ENCODE measurements around the gene MTF1.
"Not testable (repeated sequence)": the region's sequence is repeated elsewhere in the genome, so short reads cannot be mapped to it uniquely, and the experiment has no call there.

The MTF1 gene

DNA sequence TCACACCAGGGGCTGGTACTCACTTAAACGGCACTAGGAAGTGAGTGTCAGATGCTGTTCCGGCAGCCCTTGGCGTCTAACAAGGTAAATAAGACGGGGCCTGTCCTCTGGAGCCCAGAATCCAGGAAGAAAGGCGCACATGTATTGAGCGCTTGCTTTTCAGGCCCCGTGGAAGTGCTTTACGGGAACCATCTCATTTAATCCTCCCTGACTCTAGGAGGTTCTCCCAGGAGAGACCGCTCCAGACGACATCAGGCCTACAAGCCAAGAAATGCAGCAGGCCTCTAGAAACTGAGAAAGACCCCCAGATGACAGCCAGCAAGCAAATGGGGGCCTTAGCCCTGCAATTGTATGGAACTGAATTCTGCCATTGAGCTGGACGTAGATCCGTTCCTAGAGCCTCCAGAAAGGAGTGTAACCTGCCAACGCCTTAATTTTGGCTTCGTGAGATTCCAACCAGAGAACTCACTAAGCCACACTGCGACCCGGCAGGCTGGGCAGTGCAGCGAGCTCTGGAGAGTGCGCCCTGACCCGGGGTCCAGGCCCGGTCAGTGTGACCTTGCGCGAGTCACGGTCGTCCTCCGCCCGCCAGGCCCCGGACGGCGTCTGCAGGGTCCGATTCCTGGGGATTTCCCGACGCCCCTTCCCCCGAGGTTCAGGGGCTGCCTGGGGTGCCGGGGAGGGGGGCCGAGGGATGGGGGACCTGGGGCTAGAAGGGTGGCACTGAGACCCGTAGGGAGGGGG is 66.3 kb downstream of the MTF1 start:
- DNase-seq (ENCODE audit: low spot score) = no peak

DNA sequence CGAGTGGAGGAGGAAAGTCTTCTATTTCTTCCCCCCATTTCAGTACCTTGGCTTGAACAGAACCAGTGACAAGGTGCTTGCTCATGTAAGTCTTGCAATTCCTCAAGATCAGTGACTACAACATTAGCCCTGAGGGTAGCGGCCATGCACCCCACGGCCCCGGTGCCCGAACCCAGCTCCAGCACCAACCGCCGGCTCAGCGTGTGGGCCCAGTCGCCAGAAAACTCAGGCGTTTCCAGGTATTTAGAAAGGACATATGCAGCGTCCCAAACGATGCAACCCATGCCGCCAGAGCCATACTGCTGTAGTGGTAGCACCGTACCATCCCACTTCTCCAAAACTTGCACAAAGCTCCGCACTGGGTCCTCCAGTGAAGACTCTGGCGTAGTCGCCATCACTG is 76.9 kb downstream of the MTF1 start:
- DNase-seq (ENCODE audit: low spot score) = no peak

DNA sequence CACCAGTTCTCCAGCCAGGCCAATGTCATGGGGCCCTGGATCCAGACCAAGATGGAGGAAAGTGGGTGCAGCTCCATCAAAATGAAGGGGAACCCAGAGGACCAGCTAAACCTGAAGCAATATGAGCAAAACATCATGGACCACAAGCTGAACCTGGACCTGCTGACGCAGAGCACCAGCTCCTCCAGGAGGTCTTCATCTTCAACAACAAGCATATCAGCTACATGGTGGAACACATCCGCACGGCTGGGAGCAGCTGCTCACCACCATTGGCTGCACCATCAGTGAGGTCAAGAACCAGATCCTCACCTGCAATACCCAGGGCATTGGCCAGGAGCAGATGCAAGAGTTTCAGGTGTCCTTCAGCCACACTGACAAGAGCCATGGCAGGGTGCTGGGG is 80.7 kb downstream of the MTF1 start:
- DNase-seq (ENCODE audit: low spot score) = no peak

DNA sequence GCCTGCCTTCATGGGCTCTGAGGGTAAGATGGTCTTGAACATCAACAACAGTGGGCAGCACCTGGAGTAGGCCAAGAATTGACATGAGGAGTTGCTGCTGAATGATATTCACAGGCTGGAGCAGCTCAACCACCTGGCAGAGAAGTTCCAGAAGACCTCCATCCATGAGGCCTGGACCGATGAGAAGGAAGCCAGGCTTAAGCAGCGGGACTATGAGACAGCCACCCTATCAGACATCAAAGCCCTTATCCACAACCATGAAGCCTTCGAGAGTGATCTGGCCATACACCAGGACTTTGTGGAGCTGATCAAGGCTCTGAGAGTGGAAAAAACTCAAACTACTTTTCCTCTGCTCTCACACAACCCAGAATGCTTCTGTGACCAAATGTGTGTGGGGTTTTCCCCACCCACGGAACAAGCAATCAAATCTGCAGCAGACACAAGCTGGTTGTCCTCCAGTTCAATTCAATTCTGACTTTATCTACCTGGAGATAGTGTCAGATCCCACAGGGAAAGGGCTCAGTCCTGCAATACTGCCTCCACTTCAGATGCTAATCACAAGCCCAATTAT is 82.4 kb downstream of the MTF1 start:
- DNase-seq (ENCODE audit: low spot score) = no peak

DNA sequence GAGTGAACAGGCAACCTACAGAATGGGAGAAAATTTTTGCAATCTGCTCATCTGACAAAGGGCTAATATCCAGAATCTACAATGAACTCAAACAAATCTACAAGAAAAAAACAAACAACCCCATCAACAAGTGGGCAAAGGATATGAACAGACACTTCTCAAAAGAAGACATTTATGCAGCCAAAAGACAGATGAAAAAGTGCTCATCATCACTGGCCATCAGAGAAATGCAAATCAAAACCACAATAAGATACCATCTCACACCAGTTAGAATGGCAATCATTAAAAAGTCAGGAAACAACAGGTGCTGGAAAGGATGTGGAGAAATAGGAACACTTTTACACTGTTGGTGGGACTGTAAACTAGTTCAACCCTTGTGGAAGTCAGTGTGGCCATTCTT is 88.0 kb downstream of the MTF1 start:
- DNase-seq (ENCODE audit: low spot score) = not testable (repeated sequence)

DNA sequence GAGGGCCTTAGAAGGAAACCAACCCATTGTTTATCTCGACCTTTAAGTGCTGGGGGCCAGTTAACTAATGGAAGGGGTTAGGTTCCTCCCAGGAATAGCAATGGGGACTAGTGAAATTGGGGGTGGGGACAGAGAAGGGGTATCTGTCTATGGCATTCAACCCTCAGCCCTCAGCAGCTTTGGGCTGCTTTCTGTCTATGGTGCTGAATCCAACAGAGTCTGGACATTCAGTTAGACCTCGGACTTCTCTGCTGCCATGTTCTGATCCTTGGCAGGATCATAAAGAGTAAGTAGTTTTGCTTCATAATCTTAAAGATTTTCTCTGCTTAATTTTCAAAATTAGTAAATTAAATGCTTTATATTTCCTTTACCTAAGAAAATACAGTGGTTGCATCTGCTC is 91.9 kb downstream of the MTF1 start:
- DNase-seq (ENCODE audit: low spot score) = no peak

DNA sequence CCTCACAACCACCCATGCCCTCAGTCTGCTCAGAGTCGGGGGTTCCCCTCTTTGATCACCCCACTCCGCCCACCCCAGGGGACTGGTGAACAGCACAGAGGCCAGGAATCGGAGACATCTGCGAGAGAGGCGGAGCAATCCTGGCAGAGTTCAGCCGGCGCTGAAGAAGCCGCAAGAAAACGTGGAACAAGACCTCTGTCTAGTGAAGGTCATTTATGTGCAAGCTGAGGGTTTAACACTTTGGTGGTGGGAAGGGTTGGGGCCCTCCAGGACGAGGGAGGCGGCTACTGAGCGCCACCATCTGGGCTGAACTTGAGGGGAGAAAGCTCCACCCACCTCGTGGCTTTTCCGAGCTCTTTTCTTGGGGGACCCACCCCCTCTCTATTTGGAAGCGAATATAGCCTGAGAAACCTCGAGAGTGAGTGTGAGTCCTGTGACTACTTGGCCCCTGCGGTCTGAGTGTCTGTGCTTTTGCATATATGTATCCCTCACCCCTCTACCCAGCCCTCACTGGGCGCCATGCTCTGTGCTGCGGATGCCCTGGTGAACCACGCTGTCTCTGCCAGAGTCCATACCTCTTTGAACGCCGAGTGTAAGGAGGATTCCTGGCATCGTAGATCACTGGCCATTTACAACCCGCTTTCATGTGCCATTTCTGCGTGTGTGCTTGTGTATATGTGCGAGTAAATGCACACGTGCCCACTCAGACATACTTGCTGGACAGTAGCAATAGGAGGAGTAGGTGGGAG is 93.3 kb downstream of the MTF1 start:
- peak; percentile 40 for DNase-seq (ENCODE audit: low spot score)

DNA sequence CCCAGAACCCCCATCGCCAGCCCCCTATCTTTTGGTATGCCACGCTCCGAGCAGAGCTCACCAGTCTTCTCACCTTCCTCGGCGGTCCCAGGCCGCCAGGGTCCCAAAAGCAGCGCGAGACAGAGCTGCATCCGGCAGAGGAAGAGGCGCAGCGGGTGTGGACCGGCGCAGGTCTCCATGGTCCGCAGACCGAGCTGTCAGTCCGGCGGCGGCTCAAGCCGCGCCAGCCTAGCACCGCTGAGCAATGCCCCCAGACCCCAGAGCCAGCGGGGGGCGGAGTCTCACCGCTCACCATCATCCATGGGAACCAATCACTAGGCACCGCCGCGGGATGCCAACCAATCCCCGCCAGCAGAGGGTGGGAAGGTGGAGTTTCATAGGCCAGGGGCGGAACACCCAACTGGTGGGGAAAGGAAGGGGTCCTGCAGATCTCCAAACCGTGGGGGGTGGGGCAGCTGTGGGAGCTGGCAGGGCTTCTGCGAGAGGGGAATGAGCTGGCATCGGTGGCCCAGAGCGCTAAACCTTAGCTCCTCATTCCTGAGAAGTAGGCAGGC is 94.4 kb downstream of the MTF1 start, which contains the start of gene EPHA10:
Gene EPHA10, minus strand, starts transcription at position 233 of the 554 bp plus-strand sequence. Its CDS starts 54 bp downstream, at position 179.
- no peak for DNase-seq (ENCODE audit: low spot score)

DNA sequence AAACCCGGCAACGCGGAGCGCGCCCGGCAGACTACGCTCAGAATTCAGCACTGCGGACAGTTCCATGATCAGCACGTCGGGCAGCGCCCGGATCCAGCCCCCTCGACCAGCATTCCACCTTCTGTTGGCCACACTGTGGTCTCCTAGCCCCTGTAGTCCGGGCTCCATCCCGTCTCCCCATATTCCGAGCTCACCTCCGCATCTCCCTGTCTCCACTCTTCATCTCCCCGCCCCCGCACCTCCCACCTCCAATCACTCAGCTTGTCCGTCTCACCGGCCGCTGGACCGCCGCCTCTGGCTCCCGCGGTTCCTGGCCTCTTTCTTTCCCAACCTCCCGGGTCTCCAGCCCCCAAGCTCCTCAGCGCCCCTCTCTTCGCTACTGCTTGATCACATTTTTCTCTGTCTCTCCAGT is 95.0 kb downstream of the MTF1 start:
- DNase-seq (ENCODE audit: low spot score) = no peak

DNA sequence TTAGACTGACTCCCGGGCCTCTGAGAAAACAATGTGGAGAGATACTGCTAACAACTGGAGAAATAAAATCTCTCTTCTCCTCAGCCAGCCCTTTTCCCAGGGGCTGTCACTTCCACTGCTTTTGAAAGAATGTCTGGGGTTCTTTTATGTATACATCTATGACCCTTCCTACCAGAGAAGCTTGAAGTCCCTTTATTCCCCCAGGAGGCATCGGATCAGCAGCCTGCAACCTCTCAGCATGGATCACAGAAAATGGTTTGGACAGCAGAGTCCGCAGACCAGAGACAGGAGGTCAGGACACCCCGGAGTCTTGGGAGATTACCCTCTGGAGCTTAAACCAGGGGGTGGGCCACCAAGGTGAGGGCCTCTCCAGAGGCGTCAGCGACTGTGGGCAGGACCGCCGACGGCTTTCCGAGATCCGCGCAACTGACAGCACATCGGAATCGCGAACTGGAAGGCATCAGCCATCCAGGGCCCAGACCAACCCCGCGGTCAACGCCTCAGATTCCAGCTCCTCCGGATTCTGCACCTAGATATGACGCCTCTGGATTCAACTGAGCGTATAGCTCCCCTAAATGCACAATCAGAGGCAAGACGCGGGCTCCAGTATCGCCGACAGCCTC is 95.5 kb downstream of the MTF1 start:
- no peak for DNase-seq (ENCODE audit: low spot score)

DNA sequence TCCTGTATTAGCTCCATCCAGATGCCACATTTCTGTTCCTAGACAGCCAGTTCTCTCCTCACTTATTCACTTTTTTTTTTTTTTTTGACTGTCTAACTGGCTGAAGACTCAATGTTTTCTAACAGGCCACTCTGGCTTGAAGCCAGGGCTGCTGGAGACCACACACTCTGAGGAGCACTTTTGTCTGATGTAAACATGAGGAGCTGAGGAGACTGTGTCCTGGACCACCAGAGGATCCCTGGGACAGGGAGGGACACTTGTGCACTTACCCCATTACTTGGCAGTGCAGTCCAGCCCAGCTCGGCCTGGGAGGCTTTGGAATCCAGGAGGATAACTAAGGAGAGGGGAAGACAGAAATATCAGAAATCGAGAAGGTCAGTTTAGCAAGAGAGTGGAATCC is 96.9 kb downstream of the MTF1 start:
- DNase-seq (ENCODE audit: low spot score) = no peak

DNA sequence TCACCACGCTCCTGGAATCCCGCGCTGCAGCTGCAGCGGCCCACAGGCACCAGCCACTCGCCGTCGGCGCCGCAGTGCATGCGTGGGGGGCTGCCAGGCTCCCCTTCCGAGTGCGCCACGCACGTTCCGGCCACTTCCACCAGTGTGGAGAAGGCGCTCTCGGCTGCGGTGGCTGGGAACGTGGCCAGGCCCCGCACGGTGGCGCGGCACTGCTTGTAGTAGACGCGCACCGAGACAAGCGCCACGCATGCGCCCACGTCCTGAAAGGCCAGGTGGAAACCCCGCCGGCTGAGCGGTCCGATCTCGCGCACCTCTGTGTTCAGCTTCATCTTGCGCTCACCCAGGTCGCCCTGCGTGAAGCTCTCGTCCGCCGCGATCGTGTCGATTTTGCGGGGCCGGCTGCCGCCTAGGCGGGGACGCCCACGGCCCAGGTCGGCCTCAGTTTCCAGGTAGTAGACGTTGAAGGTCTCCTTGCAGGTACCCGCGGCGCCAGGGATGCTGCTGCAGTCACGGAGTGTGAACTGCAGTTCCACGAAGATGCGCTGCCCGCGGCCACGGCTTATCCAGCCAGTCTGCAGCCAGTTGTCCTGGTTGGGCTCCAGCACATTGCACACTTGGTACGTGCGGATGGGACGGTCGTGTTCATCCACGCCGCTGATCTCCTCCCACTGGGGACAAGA is 97.8 kb downstream of the MTF1 start:
- DNase-seq (ENCODE audit: low spot score) = no peak

Measured in SW480 (cell line).